Ascending aorta (tissue), 2 donors: Measurements from ENCODE around the gene HSPA4. TPM values are rescaled to one million over a fixed set of nuclear protein-coding genes. Genes with fewer than 3 reads are reported as not detected.

Source experiments
- DNase-seq, 2 donors: peaks; one replicate each; pipeline ENCODE4 v3.0.0-alpha.2; 2019; ENCODE audit warnings: low spot score in 2 of 2
- H3K27ac ChIP-seq, 2 donors: fragments of 200-600 bp; sonication (generic); one replicate each; pipeline ENCODE4 v1.5.1; 2016 to 2017; ENCODE audit warnings: mild to moderate bottlenecking in 1 of 2
- H3K27me3 ChIP-seq: fragments of 200-600 bp; sonication (generic); one replicate; pipeline ENCODE4 v1.5.1; 2017
- H3K36me3 ChIP-seq, 2 donors: fragments of 200-600 bp; sonication (generic); one replicate each; pipeline ENCODE4 v1.5.1; 2016
- H3K4me1 ChIP-seq, 2 donors: fragments of 200-600 bp; sonication (generic); one replicate each; pipeline ENCODE4 v1.5.1; 2016 to 2017; ENCODE audit warnings: mild to moderate bottlenecking in 1 of 2
- H3K4me3 ChIP-seq, 2 donors: fragments of 200-600 bp; sonication (generic); one replicate each; pipeline ENCODE4 v1.5.1; 2016 to 2017; ENCODE audit warnings: mild to moderate bottlenecking in 1 of 2
- H3K9me3 ChIP-seq, 2 donors: fragments of 200-600 bp; sonication (generic); one replicate each; pipeline ENCODE4 v1.5.1; 2016
- intact Hi-C: fragments of 100-400 bp; cut with DNase I; formaldehyde crosslinking; loops from one replicate; pipeline ENCODE4 v1.15.1; 2023
- total RNA-seq: library from RNA; depleted of rRNA; stranded (reverse); fragments of >200 nt; gene quantifications from one replicate; pipeline ENCODE4 v1.1.0, GENCODE V29; 2016
- TF ChIP-seq, protein P1 (sequence below), 3 experiments: fragments of 200-600 bp in 2 of 3; fragments of 450-650 bp in 1 of 3; sonication (generic) in 2 of 3; IDR thresholded peaks; one replicate each; pipeline ENCODE4 v1.5.1; 2016 to 2019; ENCODE audit warnings: antibody characterized with exemption in 3 of 3, mild to moderate bottlenecking in 1 of 3, moderate library complexity in 1 of 3

Gene HSPA4
- total RNA-seq, 1 donor from 2014 or later = 16.2 TPM

DNA sequence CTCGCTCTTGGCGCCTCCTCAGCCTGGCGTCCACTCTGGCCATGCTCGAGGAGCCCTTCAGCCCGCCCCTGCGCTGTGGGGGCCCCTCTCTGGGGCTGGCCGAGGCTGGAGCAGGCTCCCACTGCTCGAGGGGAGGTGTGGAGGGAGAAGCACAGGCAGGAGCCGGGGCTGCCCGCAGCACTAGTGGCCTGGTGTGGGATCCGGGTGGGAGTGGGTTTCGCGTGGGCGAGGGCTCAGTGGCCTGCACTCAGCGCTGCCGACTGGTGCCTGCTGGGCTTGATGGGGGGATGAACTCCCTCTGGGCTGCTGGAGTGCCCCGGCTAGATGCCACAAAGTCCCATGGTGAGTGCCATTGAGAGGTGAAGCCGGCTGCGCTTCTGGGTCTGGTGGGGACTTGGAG lies 4.4 kb upstream of the HSPA4 start:
- peaks cover 2 to 45% of the 10 kb centered on the region in 2 donors for H3K4me1 ChIP-seq
- DNase-seq = no peak
- no peaks in the 10 kb centered on the region for H3K9me3 ChIP-seq
- intact Hi-C loops = loop anchor here (5.0 to 10.0 kb wide), 2 partner anchors 265 to 553 kb away; partner anchors contain the start of gene IRF1
- TF ChIP-seq, protein P1, sequence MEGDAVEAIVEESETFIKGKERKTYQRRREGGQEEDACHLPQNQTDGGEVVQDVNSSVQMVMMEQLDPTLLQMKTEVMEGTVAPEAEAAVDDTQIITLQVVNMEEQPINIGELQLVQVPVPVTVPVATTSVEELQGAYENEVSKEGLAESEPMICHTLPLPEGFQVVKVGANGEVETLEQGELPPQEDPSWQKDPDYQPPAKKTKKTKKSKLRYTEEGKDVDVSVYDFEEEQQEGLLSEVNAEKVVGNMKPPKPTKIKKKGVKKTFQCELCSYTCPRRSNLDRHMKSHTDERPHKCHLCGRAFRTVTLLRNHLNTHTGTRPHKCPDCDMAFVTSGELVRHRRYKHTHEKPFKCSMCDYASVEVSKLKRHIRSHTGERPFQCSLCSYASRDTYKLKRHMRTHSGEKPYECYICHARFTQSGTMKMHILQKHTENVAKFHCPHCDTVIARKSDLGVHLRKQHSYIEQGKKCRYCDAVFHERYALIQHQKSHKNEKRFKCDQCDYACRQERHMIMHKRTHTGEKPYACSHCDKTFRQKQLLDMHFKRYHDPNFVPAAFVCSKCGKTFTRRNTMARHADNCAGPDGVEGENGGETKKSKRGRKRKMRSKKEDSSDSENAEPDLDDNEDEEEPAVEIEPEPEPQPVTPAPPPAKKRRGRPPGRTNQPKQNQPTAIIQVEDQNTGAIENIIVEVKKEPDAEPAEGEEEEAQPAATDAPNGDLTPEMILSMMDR (IDR thresholded peaks at IDR 0.05) = no peak
- no peak overlapping the region for H3K4me3 ChIP-seq
- H3K36me3 ChIP-seq = no peaks in the 10 kb centered on the region
- no peaks in the 10 kb centered on the region for H3K27me3 ChIP-seq
- peak overlapping the region; percentile 96 to 98 for H3K27ac ChIP-seq

DNA sequence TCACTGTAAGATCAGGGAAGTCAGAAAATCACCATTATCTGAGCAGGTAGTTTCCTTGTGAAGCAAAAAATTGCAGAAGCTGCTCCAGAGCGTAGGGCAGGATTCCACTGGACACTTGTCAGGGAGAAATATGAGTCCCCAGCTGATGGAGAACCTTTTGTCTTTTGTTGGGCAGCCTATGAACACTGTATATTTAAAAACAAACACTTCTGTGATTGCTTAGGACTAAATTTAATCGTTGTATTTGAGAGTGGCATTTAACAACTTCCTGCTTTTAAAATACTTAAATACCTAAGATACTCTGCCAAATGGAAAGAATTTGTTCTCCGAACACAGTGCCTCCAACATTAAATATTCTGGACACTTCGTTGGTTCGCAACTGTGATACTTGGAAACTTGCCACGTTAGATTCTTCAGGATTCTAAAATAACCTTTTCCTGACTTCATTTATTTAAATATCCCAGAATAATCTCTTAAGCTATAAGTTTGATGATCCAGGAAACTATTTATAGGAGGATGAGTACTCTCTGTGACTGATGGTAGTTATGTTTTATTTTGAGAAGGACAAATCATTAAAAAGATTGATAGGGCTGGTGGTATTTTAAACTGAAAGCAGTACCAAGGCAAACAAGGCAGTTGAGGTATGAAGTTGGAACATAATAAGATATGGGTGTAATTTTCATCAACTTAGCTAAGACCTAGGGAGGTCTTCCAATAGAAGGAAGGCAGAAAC lies 2.7 kb upstream of the HSPA4 start:
- Histone ChIP-seq H3K27ac (peak overlapping the region; percentile 96 to 98), H3K9me3 (no peaks in the 10 kb centered on the region), H3K4me1 (peaks cover under 1 to 50% of the 10 kb centered on the region in 2 donors), H3K27me3 (no peaks in the 10 kb centered on the region), H3K4me3 (peak overlapping the region in 1 of 2 donors; percentile 27), H3K36me3 (no peaks in the 10 kb centered on the region)
- DNase-seq = no peak
- intact Hi-C loops = loop anchor here (5.0 to 10.0 kb wide), 2 partner anchors 267 to 554 kb away; partner anchors contain the start of gene IRF1
- TF ChIP-seq, protein P1 (IDR thresholded peaks at IDR 0.05) = no peak

DNA sequence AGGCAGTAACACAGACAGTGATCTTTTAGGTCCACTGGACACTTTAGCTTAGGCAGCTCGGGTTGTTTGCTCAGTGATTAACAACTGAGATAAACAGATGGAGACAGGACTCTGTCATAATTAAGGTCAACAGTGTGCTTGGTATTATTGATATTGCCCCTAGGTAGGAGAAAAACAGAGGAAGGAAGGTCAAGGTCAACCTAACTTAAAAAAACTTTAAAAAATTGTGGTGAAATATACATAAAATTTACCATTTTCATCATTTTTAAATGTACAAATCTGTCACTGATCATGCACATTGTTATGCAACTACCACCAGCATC lies 2.1 kb upstream of the HSPA4 start:
- intact Hi-C loops = loop anchor here (2.0 to 10.0 kb wide), 3 partner anchors 267 to 637 kb away; partner anchors contain the start of gene IRF1
- Histone ChIP-seq H3K27ac (peak overlapping the region; percentile 96 to 98), H3K4me1 (peaks cover 0 to 53% of the 10 kb centered on the region in 2 donors)

DNA sequence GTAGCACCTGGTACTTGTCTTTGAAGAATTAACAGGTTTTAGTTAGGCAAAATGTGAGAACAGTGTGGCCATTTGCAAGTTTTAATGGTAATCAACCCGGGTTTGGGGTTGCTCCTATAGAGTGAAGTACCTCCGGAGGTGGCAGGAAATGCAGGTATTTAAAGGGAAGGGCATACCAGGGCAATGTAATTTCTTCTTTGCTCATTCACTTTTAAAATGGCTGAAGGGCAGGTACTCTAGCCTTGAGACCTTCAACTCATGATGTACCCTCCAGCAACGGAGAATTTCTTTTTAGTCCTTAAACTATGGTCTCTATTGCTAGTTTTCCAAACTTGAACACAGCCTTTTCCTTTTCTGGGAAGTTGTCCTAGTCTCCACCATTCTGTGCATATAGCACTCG lies 1.3 kb upstream of the HSPA4 start:
- intact Hi-C loops = loop anchor here (2.0 kb wide), 1 partner anchor 638 kb away; no protein-coding TSS in a partner anchor
- no peaks in the 10 kb centered on the region for H3K27me3 ChIP-seq
- peak overlapping the region; percentile 96 to 98 for H3K27ac ChIP-seq
- TF ChIP-seq, protein P1 (IDR thresholded peaks at IDR 0.05) = no peak
- H3K9me3 ChIP-seq = no peaks in the 10 kb centered on the region
- DNase-seq = no peak
- H3K4me1 ChIP-seq = peaks cover 0 to 54% of the 10 kb centered on the region in 2 donors
- no peaks in the 10 kb centered on the region for H3K36me3 ChIP-seq
- H3K4me3 ChIP-seq = peak overlapping the region in 1 of 2 donors; percentile 95

More for the DNA sequence above, 2.1 kb upstream of the HSPA4 start:
- no peaks in the 10 kb centered on the region for H3K9me3 ChIP-seq
- H3K36me3 ChIP-seq = no peaks in the 10 kb centered on the region
- TF ChIP-seq, protein P1 (IDR thresholded peaks at IDR 0.05) = no peak
- H3K4me3 ChIP-seq = peak overlapping the region in 1 of 2 donors; percentile 27
- no peaks in the 10 kb centered on the region for H3K27me3 ChIP-seq
- no peak for DNase-seq

DNA sequence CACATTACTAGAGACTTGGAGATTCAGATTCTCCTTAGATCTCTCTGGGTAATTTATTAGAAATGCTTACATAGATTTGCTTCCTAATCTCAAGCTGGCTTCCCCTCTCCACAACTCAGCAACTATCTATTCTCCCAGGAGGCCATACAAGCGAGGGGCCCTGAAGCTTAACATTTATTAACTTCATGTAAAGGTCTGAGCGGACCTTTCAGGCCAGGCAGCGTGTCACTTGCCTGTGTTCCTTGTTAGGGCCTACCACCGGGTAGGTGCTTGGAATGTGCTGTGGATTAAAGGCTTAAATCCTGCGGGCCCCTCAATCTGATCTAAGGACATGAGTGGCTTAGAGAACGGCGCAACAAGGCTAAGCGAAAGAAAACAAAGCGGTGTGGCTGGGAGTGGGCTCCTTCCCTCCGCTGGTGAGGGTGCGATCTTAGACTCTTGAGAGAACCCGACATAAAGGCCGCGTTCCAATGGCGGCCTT lies 712 bp upstream of the HSPA4 start:
- peaks cover 0 to 50% of the 10 kb centered on the region in 2 donors for H3K4me1 ChIP-seq
- no peaks in the 10 kb centered on the region for H3K27me3 ChIP-seq
- intact Hi-C loops = loop anchor here (1.0 to 2.0 kb wide), 4 partner anchors 25 to 638 kb away; partner anchors contain the start of genes AFF4, GDF9, UQCRQ and ZCCHC10
- H3K36me3 ChIP-seq = no peaks in the 10 kb centered on the region
- H3K27ac ChIP-seq = peak overlapping the region; percentile 96 to 98
- TF ChIP-seq, protein P1 (IDR thresholded peaks at IDR 0.05) = no peak
- peak overlapping the region; percentile 92 to 95 for H3K4me3 ChIP-seq
- no peak for DNase-seq
- no peaks in the 10 kb centered on the region for H3K9me3 ChIP-seq
